ENCODE measurements around the gene ZNF280D.

The ZNF280D gene

DNA sequence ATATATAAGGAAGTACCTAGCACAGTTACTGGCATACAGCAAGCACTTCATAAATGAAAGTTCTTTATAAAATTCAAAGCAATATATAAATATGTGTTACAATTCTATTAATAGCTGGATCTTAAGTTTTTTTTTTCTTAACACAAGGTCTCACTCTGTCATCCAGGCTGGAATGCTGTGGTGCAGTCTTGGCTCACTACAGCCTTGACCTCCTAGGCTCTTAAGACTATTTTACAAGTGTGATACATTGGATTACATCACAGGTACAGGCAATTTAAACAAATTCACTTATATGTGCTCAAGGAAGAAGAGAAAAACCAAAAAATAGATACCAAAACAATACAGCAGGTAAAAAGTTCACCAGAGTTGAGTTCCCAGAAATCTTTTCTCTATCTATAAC lies 60.6 kb downstream of the ZNF280D start:
- H3K9me3 ChIP-seq, result no peaks in the 10 kb centered on the region
- no peaks in the 10 kb centered on the region; the same call in 1 of the 2 replicates for H3K36me3 ChIP-seq
- DNase-seq, result no peak
- H3K27me3 ChIP-seq, result no peaks in the 10 kb centered on the region
- TF ChIP-seq, protein P1, sequence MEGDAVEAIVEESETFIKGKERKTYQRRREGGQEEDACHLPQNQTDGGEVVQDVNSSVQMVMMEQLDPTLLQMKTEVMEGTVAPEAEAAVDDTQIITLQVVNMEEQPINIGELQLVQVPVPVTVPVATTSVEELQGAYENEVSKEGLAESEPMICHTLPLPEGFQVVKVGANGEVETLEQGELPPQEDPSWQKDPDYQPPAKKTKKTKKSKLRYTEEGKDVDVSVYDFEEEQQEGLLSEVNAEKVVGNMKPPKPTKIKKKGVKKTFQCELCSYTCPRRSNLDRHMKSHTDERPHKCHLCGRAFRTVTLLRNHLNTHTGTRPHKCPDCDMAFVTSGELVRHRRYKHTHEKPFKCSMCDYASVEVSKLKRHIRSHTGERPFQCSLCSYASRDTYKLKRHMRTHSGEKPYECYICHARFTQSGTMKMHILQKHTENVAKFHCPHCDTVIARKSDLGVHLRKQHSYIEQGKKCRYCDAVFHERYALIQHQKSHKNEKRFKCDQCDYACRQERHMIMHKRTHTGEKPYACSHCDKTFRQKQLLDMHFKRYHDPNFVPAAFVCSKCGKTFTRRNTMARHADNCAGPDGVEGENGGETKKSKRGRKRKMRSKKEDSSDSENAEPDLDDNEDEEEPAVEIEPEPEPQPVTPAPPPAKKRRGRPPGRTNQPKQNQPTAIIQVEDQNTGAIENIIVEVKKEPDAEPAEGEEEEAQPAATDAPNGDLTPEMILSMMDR (IDR thresholded peaks at IDR 0.05; ENCODE audit: low read depth, low read length), result no peak
- H3K4me1 ChIP-seq, result no peaks in the 10 kb centered on the region
- no peak overlapping the region for H3K4me3 ChIP-seq (ENCODE audit: low read depth, low read length)

DNA sequence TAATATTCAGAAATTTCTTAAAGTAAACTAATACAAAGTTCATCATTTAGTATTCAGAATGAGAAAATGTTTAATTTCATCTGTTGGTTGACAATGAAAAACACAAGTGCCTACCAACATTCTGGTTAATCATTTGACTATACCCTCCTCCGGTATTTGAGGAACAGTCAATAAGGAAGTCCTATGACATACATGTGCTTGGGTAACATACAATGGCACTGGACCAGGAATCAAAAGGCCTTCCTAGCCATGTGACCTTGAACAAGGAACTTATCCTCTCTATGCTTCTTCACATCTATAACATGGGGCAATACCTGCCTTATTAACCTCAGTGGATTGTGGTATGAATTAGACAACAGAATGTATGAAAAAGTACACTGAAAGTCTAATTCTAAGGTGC lies 65.8 kb downstream of the ZNF280D start:
- Histone ChIP-seq H3K36me3 (peaks cover 10% of the 10 kb centered on the region), H3K9me3 (no peaks in the 10 kb centered on the region), H3K4me1 (no peaks in the 10 kb centered on the region), H3K27me3 (no peaks in the 10 kb centered on the region), H3K4me3 (ENCODE audit: low read depth, low read length) (no peak overlapping the region)
- DNase-seq, result no peak
- TF ChIP-seq, protein P1 (IDR thresholded peaks at IDR 0.05; ENCODE audit: low read depth, low read length), result no peak

DNA sequence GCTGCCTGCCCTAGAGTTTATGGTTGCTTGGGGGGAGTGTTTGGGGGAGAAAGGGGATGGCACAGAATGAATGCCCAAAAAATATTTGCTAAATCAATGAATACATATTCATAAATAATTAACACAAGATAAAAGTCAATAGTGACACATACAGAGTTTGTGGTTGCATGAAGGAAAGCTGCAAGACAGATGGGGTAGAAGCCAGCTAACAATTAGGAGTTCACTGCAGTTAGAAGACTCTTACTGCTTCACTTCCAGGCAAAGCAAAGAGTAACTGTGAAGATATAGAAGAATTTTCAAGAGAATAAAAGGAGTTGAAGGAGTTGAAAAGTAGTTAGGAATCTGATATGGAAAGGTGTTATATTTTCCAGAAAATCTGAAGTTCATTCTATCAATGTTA lies 72.4 kb downstream of the ZNF280D start:
- no peaks in the 10 kb centered on the region for H3K27me3 ChIP-seq
- DNase-seq, result no peak
- peaks cover 10% of the 10 kb centered on the region for H3K36me3 ChIP-seq
- H3K4me3 ChIP-seq (ENCODE audit: low read depth, low read length), result no peak overlapping the region
- H3K9me3 ChIP-seq, result no peaks in the 10 kb centered on the region
- TF ChIP-seq, protein P1 (IDR thresholded peaks at IDR 0.05; ENCODE audit: low read depth, low read length), result no peak
- no peaks in the 10 kb centered on the region for H3K4me1 ChIP-seq

DNA sequence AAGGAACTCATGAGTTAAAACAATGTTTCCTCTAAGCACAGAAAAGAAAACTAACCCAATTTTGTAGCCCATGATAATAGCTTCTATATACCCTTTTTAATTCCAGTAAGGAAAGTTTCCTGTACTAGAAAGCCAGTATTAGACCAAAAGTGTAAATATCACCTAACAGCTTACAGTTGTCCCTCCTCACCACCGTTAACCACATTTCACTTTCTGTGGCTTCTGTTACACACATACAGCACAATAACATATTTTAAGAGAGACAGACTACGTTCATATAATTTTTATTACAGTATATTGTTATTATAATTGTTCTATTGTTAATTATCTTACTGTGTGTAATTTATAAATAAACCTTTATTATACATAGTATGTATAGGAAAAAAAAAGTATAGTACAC lies 74.1 kb downstream of the ZNF280D start:
- H3K4me1 ChIP-seq, result no peaks in the 10 kb centered on the region
- DNase-seq, result no peak
- H3K27me3 ChIP-seq, result no peaks in the 10 kb centered on the region
- H3K4me3 ChIP-seq (ENCODE audit: low read depth, low read length), result no peak overlapping the region
- no peaks in the 10 kb centered on the region for H3K9me3 ChIP-seq
- H3K36me3 ChIP-seq, result no peaks in the 10 kb centered on the region
- TF ChIP-seq, protein P1 (IDR thresholded peaks at IDR 0.05; ENCODE audit: low read depth, low read length), result no peak

DNA sequence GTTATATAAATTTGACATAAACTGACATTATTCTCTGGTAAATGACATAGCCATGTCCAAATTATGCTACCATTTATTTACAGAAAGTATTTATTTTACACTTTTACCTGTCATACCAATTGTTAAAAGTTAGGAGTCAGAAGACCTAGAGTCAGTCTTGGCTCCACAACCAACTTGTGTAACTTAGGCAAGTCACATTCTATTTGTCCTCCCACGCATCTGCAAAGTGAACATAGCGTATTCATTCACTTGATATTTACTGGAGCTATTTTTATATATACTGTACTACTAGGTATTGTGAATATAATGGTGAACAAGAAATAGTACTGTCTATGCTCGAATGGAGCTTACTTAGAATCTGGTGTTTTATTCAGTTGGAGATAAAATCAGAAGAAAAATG lies 78.7 kb downstream of the ZNF280D start:
- H3K9me3 ChIP-seq, result no peaks in the 10 kb centered on the region
- TF ChIP-seq, protein P1 (IDR thresholded peaks at IDR 0.05; ENCODE audit: low read depth, low read length), result no peak
- H3K4me1 ChIP-seq, result no peaks in the 10 kb centered on the region
- no peak for DNase-seq
- no peaks in the 10 kb centered on the region for H3K36me3 ChIP-seq
- no peak overlapping the region for H3K4me3 ChIP-seq (ENCODE audit: low read depth, low read length)
- no peaks in the 10 kb centered on the region for H3K27me3 ChIP-seq

DNA sequence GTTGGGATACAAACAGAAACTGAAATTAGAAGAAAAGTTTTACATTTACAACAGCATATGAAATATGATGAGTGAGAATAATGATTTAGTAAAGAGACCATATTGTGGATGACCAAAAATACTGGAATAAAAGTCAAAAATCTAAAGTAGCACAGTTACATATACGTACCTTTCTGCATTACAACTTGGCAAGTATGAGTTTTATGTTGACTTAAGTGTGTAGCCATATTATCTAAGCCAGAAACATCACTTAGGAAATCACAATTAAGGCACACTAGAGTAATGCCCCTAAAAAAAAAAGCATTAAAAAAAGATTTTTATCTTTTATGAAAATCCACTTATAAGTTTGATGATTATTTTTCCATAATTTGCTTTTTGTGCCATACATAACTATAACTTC lies 79.1 kb downstream of the ZNF280D start:
- no peaks in the 10 kb centered on the region for H3K36me3 ChIP-seq
- TF ChIP-seq, protein P1 (IDR thresholded peaks at IDR 0.05; ENCODE audit: low read depth, low read length), result no peak
- no peaks in the 10 kb centered on the region for H3K4me1 ChIP-seq
- H3K9me3 ChIP-seq, result no peaks in the 10 kb centered on the region
- H3K4me3 ChIP-seq (ENCODE audit: low read depth, low read length), result no peak overlapping the region
- DNase-seq, result no peak
- H3K27me3 ChIP-seq, result no peaks in the 10 kb centered on the region

All from BE2C (cell line).